Activated CD8-positive, alpha-beta memory T cell treated with anti-CD3 and anti-CD28 coated beads, Interleukin-2, amount 50 U/mL, for 24 hours (primary cell): ENCODE data around the gene NHLRC4.

ENCODE experiments used
- DNase-seq: peaks from one replicate; pipeline ENCODE4 v3.0.0-alpha.2; 2020; ENCODE audit errors: extremely low read depth

The NHLRC4 gene

GRCh38 chr16:530111-530817 lies 36.5 kb upstream of the NHLRC4 start:
- no peak for DNase-seq

GRCh38 chr16:531494-532125 lies 35.2 kb upstream of the NHLRC4 start:
- no peak for DNase-seq

GRCh38 chr16:533391-534123 lies 33.2 kb upstream of the NHLRC4 start:
- no peak for DNase-seq

- no peak for DNase-seq
Observed at GRCh38 chr16:534135-534534, 32.7 kb upstream of the NHLRC4 start.

GRCh38 chr16:534856-535445 lies 31.9 kb upstream of the NHLRC4 start:
- no peak for DNase-seq

GRCh38 chr16:535446-536405 lies 31.1 kb upstream of the NHLRC4 start:
- DNase-seq = no peak

GRCh38 chr16:536746-537145 lies 30.1 kb upstream of the NHLRC4 start:
- no peak for DNase-seq

- no peak for DNase-seq
Observed at GRCh38 chr16:537415-538335, 29.1 kb upstream of the NHLRC4 start.

- no peak for DNase-seq
Observed at GRCh38 chr16:539901-540530, 26.8 kb upstream of the NHLRC4 start.

GRCh38 chr16:540645-541340 lies 26.0 kb upstream of the NHLRC4 start:
- no peak for DNase-seq

- DNase-seq = no peak
Observed at GRCh38 chr16:543301-544164, 23.3 kb upstream of the NHLRC4 start.

- no peak for DNase-seq
Observed at GRCh38 chr16:544517-544916, 22.3 kb upstream of the NHLRC4 start.

GRCh38 chr16:546909-547770 lies 19.7 kb upstream of the NHLRC4 start:
- DNase-seq = no peak

- DNase-seq = no peak
Observed at GRCh38 chr16:548586-548985, 18.2 kb upstream of the NHLRC4 start.

GRCh38 chr16:549544-550263 lies 17.1 kb upstream of the NHLRC4 start:
- DNase-seq = no peak

GRCh38 chr16:551210-551609 lies 15.6 kb upstream of the NHLRC4 start:
- no peak for DNase-seq

- DNase-seq = no peak
Observed at GRCh38 chr16:552171-552570, 14.6 kb upstream of the NHLRC4 start.
